Activated T-cell treated with anti-CD3 and anti-CD28 coated beads, Interleukin-2, amount 50 U/mL, for 48 hours (primary cell): ENCODE measurements around the gene CALCB.
"Not testable (repeated sequence)": the region's sequence is repeated elsewhere in the genome, so short reads cannot be mapped to it uniquely, and the experiment has no call there.

Experiments used
- DNase-seq, 2 experiments: peaks; one replicate each; pipeline ENCODE4 v3.0.0-alpha.2; 2020

The CALCB gene, protein sequence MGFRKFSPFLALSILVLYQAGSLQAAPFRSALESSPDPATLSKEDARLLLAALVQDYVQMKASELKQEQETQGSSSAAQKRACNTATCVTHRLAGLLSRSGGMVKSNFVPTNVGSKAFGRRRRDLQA

GRCh38 chr11:15073361-15074205 is at the start of gene CALCB:
Gene CALCB, plus strand, starts transcription at chr11:15073593. Its CDS starts 1,126 bp downstream, at chr11:15074719.
- peak; percentile 58 to 69 for DNase-seq

GRCh38 chr11:15027011-15027410 is 46.4 kb upstream of the CALCB start:
- DNase-seq, result no peak

- no peak for DNase-seq
Observed at GRCh38 chr11:15027956-15028355, 45.4 kb upstream of the CALCB start.

GRCh38 chr11:15028379-15028778 is 45.0 kb upstream of the CALCB start:
- DNase-seq, result no peak

- DNase-seq, result not testable (repeated sequence)
Observed at GRCh38 chr11:15031945-15032344, 41.4 kb upstream of the CALCB start.

DNA sequence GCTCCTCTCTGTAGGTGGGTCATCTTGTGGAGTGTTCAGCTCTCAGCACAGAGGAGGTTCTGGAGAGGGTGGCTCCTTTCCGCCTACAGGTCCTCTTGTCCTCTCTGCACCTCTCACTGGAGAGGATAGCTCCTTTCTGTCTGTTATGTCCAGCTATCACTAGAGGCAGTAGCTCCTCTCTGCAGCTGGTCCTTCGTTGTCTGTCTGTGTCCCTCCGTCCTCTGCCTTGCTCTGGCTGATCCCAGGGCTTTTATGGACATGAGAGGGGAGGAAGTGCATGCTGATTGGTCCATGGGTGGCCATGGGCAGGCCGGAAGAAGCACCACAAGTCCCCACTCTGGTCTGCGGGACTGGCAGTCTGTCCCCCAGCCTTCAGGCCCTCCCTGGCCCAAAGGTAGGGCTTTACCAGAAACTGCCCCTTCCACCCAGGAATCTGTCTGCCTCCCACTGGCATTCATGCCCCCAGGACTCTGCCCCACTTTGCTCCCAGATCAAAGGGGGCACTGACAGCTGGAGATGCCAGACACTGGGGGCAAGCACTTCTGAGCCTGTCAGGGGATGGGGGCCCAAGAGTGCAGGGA is 38.6 kb upstream of the CALCB start:
- DNase-seq, result no peak

- DNase-seq, result no peak
Observed at GRCh38 chr11:15035283-15035682, 38.1 kb upstream of the CALCB start.

- DNase-seq, result no peak
Observed at GRCh38 chr11:15038963-15039362, 34.4 kb upstream of the CALCB start.

GRCh38 chr11:15045209-15045608 is 28.2 kb upstream of the CALCB start:
- DNase-seq, result no peak

DNA sequence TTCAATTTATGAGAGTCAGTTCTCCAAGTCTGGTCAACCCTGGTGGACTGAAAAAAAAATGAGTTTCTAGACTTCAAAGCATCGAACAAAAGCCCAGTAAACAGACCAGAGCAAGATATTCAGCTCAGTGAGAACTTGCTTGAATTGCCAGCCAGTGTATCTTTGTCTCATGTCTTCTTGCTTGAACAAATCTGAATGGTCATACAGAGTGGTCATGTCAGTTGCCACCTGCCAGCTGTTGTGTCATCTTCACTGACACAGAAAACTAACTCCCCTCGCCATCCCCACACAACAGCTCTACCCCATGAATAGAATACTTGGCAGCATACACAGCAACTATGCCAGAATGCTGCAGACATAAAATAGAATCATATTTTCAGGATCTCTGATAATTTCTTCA is 27.5 kb upstream of the CALCB start:
- DNase-seq, result no peak

GRCh38 chr11:15046673-15047072 is 26.7 kb upstream of the CALCB start:
- DNase-seq, result not testable (repeated sequence)

DNA sequence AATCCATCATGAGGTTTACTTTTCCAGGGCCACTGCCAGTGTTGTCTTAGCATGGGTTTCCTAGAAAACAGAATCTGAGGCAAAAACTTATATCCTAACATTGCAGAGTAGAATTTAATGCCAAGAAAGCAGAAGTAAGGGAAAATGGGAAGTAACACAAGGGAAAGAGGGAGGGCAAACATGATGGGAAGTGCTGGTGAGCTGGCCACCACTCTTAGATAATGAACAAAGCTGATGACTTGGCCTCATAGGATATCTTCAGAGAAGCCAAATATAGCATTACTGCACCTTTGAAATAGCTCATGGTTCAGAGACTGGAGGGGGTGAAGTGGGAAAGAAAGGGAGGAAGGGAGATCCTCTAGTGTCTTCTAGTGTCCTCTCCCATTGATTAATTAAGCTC is 24.8 kb upstream of the CALCB start:
- DNase-seq, result no peak

GRCh38 chr11:15053191-15053685 is 20.2 kb upstream of the CALCB start:
- DNase-seq, result peak; percentile 47 to 57

GRCh38 chr11:15055620-15056356 is 17.6 kb upstream of the CALCB start:
- DNase-seq, result no peak

DNA sequence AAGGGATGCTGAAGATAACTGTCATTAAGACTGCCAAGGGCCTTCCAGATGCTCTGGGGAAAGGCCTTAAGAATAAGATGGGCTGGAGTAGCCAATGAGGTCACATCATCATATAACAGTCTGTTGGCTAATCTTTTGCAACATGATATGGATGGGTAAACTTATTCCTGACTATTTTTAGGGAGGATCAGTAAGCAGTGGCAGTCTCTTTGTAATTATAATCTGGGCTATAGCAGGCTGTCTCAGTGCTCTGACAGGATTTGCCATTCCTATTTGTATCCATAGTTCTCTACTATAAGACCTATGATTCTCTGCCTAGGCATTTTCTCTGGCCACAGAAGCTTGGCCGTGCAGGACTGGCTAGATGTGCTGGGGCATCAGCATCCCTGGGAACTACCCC is 16.1 kb upstream of the CALCB start:
- no peak for DNase-seq

DNA sequence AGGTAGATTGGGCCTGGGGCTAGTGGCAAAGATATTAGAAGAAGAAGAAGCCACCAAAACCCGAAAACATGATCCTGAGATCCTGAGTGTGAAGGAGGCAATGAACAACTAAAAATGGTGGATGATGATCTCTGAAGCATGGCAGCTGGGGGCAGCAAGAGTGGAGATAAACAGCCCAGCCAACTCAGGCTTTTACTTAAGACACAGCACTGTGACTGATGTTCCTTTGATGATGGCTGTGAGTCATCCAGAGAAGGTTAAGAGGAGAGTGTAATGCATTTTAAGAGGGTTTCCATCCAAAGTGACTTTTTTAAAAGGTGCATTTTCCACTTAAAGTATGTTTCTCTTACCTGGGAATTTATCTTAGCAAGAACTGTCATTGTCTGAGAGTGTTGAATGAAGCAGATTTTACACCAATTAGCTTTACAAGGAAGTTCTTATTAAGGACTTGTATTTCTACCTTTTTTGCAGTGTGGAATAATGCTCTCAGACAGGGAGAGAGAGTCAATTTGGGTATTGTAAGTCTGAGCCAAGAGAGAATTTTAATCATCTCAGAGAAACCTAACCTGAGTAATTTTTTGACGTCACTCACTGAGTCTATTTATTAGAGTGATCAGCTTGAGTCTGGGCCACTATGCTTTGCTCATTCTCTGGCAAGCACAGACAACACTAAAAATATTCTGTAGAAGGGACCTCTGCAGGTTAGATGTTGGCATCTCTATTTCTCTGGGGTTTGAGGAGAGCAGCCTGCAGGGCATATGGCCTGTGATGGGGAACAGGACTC is 14.1 kb upstream of the CALCB start:
- DNase-seq, result no peak

GRCh38 chr11:15062599-15062998 is 10.8 kb upstream of the CALCB start:
- no peak for DNase-seq

- not testable (repeated sequence) for DNase-seq
Observed at GRCh38 chr11:15069751-15070150, 3.6 kb upstream of the CALCB start.

DNA sequence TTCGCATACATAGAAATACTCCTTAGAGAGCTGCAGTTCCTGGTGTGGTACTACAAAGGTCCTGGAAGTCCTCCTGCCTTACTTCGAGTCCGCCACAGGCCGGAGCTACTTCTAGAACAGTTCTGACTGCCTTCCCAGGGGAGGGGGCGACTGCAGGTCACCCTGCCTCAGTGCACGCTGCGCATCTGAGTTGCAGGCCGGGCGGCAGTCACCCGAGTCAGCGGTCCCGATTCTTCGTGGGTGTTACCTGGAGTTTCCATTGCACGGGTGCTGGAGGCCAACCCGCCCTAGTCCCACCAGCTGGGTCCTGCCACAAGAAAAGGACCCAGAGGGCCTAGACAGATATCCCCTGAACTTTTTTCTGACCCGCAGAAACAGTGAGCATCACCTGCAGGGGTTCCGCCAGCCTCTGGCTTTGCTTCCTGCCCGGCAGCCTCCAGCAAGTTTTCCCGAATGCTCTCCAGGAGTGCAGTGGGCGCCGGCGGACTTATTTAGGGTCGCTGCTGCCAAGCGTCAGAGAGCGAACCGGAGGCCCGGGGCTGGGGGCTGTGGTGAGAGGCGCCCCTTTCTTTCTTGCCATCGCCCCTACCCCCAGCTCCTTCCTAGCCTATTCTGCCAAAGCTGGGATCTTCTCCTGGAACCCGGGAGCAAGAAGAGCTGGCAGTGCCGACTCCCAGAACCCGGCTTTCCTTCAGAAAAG is 1.7 kb upstream of the CALCB start:
- no peak for DNase-seq

GRCh38 chr11:15072551-15073143 is 746 bp upstream of the CALCB start:
- DNase-seq, result no peak
